Kidney epithelial cell (primary cell): ENCODE measurements around the gene ORC1. TPM values are rescaled to one million over a fixed set of nuclear protein-coding genes. Genes with fewer than 3 reads are reported as not detected.

Experiments used
- DNase-seq: peaks from one replicate; pipeline ENCODE4 v3.0.0-alpha.2; 2010; ENCODE audit warnings: low read depth
- H3K27me3 ChIP-seq: 2 replicates; pipeline ENCODE4 v1.6.0; 2011; ENCODE audit warnings: low read length; ENCODE audit not compliant: control insufficient read depth, insufficient read depth
- H3K36me3 ChIP-seq: 2 replicates; pipeline ENCODE4 v1.5.1; 2011; ENCODE audit warnings: low read length; ENCODE audit not compliant: control insufficient read depth, insufficient read depth
- H3K4me3 ChIP-seq: 2 replicates; pipeline ENCODE4 v1.5.1; 2011; ENCODE audit warnings: low read depth, mild to moderate bottlenecking, control low read depth, low read length
- total RNA-seq: library from RNA; depleted of rRNA; stranded (reverse); fragments of >200 nt; gene quantifications from 2 replicates; pipeline ENCODE4 v1.2.3, GENCODE V29; 2015
- TF ChIP-seq, protein P1 (sequence below): IDR thresholded peaks from 2 replicates; pipeline ENCODE4 v1.5.1; 2011; ENCODE audit warnings: mild to moderate bottlenecking, moderate library complexity, low read length, control low read depth, inconsistent platforms; ENCODE audit not compliant: insufficient read depth, poor library complexity, severe bottlenecking

The ORC1 gene
- total RNA-seq, 1 donor from 2014 or later = 2.7 TPM

DNA sequence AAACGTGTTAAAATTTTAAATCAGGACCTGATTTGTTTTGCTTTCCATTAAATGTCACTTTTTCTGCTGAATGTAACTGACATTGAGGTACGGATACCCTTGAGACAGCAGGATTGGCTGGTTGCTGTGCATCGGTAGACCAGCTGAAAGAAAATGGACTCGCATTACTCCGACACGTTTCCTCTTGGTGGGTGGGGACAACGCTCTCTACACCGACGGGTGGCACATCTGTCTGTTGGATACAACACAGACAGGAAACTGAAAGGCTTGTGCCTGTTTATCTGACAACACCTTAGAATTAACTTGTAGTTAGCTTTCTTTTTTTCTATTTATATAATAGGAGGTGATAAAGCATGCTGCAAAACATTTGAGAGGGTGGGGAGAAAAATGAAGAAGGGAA lies 19.5 kb upstream of the ORC1 start:
- H3K36me3 ChIP-seq = no peaks in the 10 kb centered on the region
- no peak overlapping the region for H3K4me3 ChIP-seq
- H3K27me3 ChIP-seq = no peaks in the 10 kb centered on the region
- TF ChIP-seq, protein P1, sequence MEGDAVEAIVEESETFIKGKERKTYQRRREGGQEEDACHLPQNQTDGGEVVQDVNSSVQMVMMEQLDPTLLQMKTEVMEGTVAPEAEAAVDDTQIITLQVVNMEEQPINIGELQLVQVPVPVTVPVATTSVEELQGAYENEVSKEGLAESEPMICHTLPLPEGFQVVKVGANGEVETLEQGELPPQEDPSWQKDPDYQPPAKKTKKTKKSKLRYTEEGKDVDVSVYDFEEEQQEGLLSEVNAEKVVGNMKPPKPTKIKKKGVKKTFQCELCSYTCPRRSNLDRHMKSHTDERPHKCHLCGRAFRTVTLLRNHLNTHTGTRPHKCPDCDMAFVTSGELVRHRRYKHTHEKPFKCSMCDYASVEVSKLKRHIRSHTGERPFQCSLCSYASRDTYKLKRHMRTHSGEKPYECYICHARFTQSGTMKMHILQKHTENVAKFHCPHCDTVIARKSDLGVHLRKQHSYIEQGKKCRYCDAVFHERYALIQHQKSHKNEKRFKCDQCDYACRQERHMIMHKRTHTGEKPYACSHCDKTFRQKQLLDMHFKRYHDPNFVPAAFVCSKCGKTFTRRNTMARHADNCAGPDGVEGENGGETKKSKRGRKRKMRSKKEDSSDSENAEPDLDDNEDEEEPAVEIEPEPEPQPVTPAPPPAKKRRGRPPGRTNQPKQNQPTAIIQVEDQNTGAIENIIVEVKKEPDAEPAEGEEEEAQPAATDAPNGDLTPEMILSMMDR = no peak
- no peak for DNase-seq

DNA sequence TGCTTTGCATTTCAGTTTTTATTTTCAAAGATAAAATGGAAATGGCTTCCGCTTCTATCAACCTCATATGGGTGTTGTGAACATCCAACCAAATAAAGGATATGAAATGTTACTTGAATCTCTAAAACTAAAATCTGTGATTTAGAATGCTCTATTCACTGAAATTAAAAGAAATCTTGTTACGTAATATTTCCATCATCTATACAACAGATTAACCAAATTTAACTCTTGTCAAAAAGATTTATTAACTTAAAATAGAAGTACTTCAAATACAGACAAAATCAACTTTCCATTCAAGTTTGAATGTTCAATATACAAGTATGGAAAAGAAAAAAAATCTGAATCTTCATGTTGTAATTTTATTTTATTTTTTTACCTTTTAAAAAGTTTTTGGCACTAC lies 18.8 kb upstream of the ORC1 start:
- Histone ChIP-seq H3K27me3 (no peaks in the 10 kb centered on the region), H3K36me3 (no peaks in the 10 kb centered on the region), H3K4me3 (no peak overlapping the region)
- TF ChIP-seq, protein P1 = no peak
- no peak for DNase-seq

DNA sequence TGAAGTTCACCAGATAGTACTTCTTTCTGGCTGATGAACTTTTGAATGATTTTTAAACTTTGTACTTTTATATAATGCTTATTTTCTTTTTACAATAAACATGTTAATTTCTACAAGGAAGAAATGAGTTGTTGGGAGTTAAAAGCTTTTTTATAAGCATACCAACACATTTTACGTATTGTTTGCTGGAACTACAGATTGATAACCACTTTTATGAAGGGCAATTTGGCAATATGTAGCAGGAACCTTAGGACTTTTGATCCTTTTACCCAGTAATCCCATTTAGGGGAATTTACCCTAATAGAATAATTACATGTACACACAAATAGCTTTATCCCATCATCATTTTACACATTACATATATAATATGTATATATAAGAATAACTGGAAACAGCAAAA lies 16.5 kb upstream of the ORC1 start:
- TF ChIP-seq, protein P1 = no peak
- H3K36me3 ChIP-seq = no peaks in the 10 kb centered on the region
- DNase-seq = no peak
- no peaks in the 10 kb centered on the region for H3K27me3 ChIP-seq
- no peak overlapping the region for H3K4me3 ChIP-seq

DNA sequence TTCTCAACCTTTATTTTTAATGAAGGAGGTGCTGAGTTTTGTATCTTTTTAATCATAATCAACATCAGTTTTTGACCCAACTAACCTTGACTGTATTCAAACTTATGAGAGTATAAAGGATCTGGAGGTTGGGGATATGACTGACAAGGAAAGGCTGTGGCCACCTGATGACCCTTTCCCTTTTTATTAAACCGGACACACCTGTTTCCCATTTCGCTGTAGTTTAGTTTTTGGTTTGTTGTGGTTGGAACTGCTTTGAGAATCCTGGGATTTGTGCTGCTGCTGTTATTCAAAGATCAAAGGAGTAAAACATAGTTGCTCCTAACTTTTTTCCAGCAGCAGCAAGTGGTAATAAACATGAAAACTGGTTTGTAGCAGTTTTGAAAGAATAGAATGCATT lies 12.6 kb upstream of the ORC1 start:
- TF ChIP-seq, protein P1 = no peak
- Histone ChIP-seq H3K36me3 (peaks cover 1% of the 10 kb centered on the region), H3K4me3 (no peak overlapping the region), H3K27me3 (no peaks in the 10 kb centered on the region)
- DNase-seq = no peak

DNA sequence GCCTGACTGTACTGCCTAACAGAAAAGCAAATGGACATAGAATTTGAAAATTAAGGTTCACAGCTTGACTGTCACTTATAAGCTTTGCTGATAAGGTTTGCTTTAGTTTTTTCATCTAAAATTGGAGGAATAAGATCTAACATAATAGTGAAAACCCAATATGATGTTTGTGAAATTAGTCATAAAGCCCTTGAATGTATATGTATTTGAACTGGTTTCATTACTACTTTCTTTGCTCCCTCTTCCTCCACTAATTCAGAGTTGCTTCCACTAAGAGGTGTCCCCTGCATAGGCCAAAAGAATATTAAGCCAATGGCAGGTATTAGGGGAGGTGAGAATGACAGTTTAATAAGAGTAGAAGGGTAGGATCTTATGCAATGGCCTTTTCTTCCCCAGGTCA lies 10.7 kb upstream of the ORC1 start:
- Histone ChIP-seq H3K36me3 (peaks cover 1% of the 10 kb centered on the region), H3K4me3 (no peak overlapping the region), H3K27me3 (no peaks in the 10 kb centered on the region)
- DNase-seq = no peak
- TF ChIP-seq, protein P1 = no peak

DNA sequence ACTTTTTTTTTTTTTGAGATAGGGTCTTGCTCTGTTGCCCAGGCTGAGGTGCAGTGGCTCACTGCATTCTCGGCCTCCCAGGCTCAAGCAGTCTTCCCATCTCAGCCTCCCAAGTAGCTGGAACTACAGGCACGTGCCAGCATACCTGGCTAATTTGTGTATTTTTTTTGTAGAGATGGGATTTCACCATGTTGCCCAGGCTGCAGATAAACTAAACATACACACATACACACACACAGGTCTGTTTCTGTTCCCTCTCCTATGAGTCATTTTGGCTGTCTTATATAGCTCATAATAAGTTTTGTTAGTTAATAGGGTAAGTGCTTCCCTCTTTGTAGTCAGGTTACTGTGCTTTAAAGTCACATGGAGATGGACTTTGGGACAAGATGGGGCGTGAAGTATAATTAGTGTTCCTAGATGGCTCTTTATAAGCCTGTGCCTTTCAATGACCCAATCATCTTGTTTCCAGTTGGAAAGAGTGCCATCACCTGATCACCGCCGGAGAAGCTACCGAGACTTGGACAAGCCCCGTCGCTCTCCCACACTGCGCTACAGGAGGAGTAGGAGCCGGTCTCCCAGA lies 9.3 kb upstream of the ORC1 start:
- Histone ChIP-seq H3K27me3 (no peaks in the 10 kb centered on the region), H3K36me3 (peaks cover 1% of the 10 kb centered on the region), H3K4me3 (no peak overlapping the region)
- DNase-seq = no peak
- TF ChIP-seq, protein P1 = no peak
